Hepatocyte (in vitro differentiated cells): Measurements from ENCODE around the gene CCDC197. TPM values are rescaled to one million over a fixed set of nuclear protein-coding genes. Genes with fewer than 3 reads are reported as not detected.

Experiments
- DNase-seq: peaks from one replicate; pipeline ENCODE4 v3.0.0-alpha.2; 2016; ENCODE audit warnings: low spot score
- H2AFZ ChIP-seq: fragments of 200-600 bp; sonication (generic); 2 replicates; pipeline ENCODE4 v1.6.0; 2016; ENCODE audit warnings: antibody characterized with exemption, mild to moderate bottlenecking
- H3K27ac ChIP-seq: fragments of 200-600 bp; sonication (generic); 2 replicates; pipeline ENCODE4 v1.5.1; 2016; ENCODE audit warnings: mild to moderate bottlenecking
- H3K27me3 ChIP-seq: fragments of 200-600 bp; sonication (generic); 2 replicates; pipeline ENCODE4 v1.6.1; 2016
- H3K36me3 ChIP-seq: fragments of 200-600 bp; sonication (generic); replicated peaks from 2 replicates; pipeline ENCODE4 v1.5.1; 2016; ENCODE audit warnings: low read depth; ENCODE audit not compliant: insufficient read depth
- H3K4me1 ChIP-seq: fragments of 200-600 bp; sonication (generic); 2 replicates; pipeline ENCODE4 v1.5.1; 2016; ENCODE audit warnings: mild to moderate bottlenecking, moderate library complexity; ENCODE audit not compliant: insufficient read depth
- H3K4me2 ChIP-seq: fragments of 200-600 bp; sonication (generic); 2 replicates; pipeline ENCODE4 v1.6.0; 2016
- H3K4me3 ChIP-seq: fragments of 200-600 bp; sonication (generic); 2 replicates; pipeline ENCODE4 v1.5.1; 2016; ENCODE audit warnings: mild to moderate bottlenecking
- H3K79me2 ChIP-seq: fragments of 200-600 bp; sonication (generic); 2 replicates; pipeline ENCODE4 v1.6.0; 2017; ENCODE audit warnings: mild to moderate bottlenecking
- H3K9me2 ChIP-seq: fragments of 200-600 bp; sonication (generic); replicated peaks from 2 replicates; pipeline ENCODE4 v1.6.0; 2017; ENCODE audit warnings: mild to moderate bottlenecking; ENCODE audit not compliant: insufficient read depth
- H3K9me3 ChIP-seq: fragments of 200-600 bp; sonication (generic); 2 replicates; pipeline ENCODE4 v1.5.1; 2016; ENCODE audit warnings: low read depth, mild to moderate bottlenecking
- H4K20me1 ChIP-seq: fragments of 200-600 bp; sonication (generic); 2 replicates; pipeline ENCODE4 v1.6.0; 2016; ENCODE audit warnings: mild to moderate bottlenecking; ENCODE audit not compliant: insufficient read depth, poor library complexity, severe bottlenecking
- CTCF ChIP-seq: fragments of 200-600 bp; sonication (generic); IDR thresholded peaks from 2 replicates; pipeline ENCODE4 v1.5.1; 2016; ENCODE audit warnings: antibody characterized with exemption, mild to moderate bottlenecking; ENCODE audit not compliant: poor library complexity
- EZH2 ChIP-seq: fragments of 200-600 bp; sonication (generic); IDR thresholded peaks from 2 replicates; pipeline ENCODE4 v1.6.1; 2016; ENCODE audit warnings: antibody characterized with exemption, mild to moderate bottlenecking, borderline replicate concordance
- EZH2phosphoT487 ChIP-seq: fragments of 200-600 bp; sonication (generic); IDR thresholded peaks from one replicate; pipeline ENCODE4 v1.6.1; 2018; ENCODE audit warnings: antibody characterized with exemption, mild to moderate bottlenecking, low read depth, moderate library complexity; ENCODE audit not compliant: unreplicated experiment, severe bottlenecking
- WGBS: methylation state at CpG from one replicate; pipeline ENCODE4 v1.1.6; 2016; ENCODE audit warnings: low lambda C conversion rate; ENCODE audit errors: missing lambda C conversion rate; 5-methylcytosine and 5-hydroxymethylcytosine counted together
- polyA plus RNA-seq: library from polyadenylated mRNA; unstranded; fragments of >200 nt; fragmentation: Nextera tagmentation; extraction: Ambion mirVana; gene quantifications from 2 replicates; pipeline ENCODE4 v1.2.1, GENCODE V29; 2016
- total RNA-seq: library from RNA; depleted of rRNA; stranded (reverse); fragments of >200 nt; gene quantifications from 2 replicates; pipeline ENCODE4 v1.2.3, GENCODE V29; 2014

The CCDC197 gene
- total and polyA plus RNA-seq, 2 experiments from 2014 or later = not detected

GRCh38 chr14:94054401-94054800 is 57.3 kb downstream of the CCDC197 start:
- H3K36me3 ChIP-seq = peaks cover under 1% of the 10 kb centered on the region
- H3K27me3 ChIP-seq = no peaks in the 10 kb centered on the region
- no peaks in the 10 kb centered on the region for H3K9me3 ChIP-seq
- no peak overlapping the region for H3K4me2 ChIP-seq
- peaks cover 2% of the 10 kb centered on the region for H4K20me1 ChIP-seq
- no peak overlapping the region for H3K27ac ChIP-seq
- no peak overlapping the region for H3K4me3 ChIP-seq
- H3K79me2 ChIP-seq = peaks cover 5% of the 10 kb centered on the region
- H3K4me1 ChIP-seq = peaks cover 6% of the 10 kb centered on the region
- H3K9me2 ChIP-seq = no peaks in the 10 kb centered on the region
- H2AFZ ChIP-seq = no peak overlapping the region
- no peak for DNase-seq
- TF ChIP-seq EZH2 (no peak), EZH2phosphoT487 (no peak), CTCF (no peak)
- 95% methylated on average over 1 of the region's 1 CpG for WGBS

- no peak overlapping the region for H2AFZ ChIP-seq
- no peaks in the 10 kb centered on the region for H3K27me3 ChIP-seq
- no peak overlapping the region for H3K4me3 ChIP-seq
- WGBS = 93% methylated on average over 7 of the region's 7 CpGs
- peaks cover 6% of the 10 kb centered on the region for H3K36me3 ChIP-seq
- no peaks in the 10 kb centered on the region for H3K9me2 ChIP-seq
- no peaks in the 10 kb centered on the region for H3K9me3 ChIP-seq
- H3K4me1 ChIP-seq = peaks cover 6% of the 10 kb centered on the region
- peaks cover 2% of the 10 kb centered on the region for H4K20me1 ChIP-seq
- TF ChIP-seq EZH2 (no peak), CTCF (no peak), EZH2phosphoT487 (no peak)
- H3K27ac ChIP-seq = no peak overlapping the region
- H3K79me2 ChIP-seq = peaks cover 10% of the 10 kb centered on the region
- DNase-seq = no peak
- no peak overlapping the region for H3K4me2 ChIP-seq
Observed at GRCh38 chr14:94054936-94055335, 57.8 kb downstream of the CCDC197 start.

- 97% methylated on average over 6 of the region's 6 CpGs for WGBS
- Histone ChIP-seq H4K20me1 (peaks cover 2% of the 10 kb centered on the region), H3K27me3 (no peaks in the 10 kb centered on the region), H3K79me2 (peaks cover 29% of the 10 kb centered on the region), H3K36me3 (peaks cover 7% of the 10 kb centered on the region), H3K9me3 (no peaks in the 10 kb centered on the region), H3K4me2 (no peak overlapping the region), H3K4me3 (no peak overlapping the region), H2AFZ (no peak overlapping the region), H3K4me1 (peaks cover 6% of the 10 kb centered on the region), H3K9me2 (no peaks in the 10 kb centered on the region), H3K27ac (no peak overlapping the region)
- TF ChIP-seq EZH2phosphoT487 (no peak), CTCF (no peak), EZH2 (no peak)
- no peak for DNase-seq
Observed at GRCh38 chr14:94056579-94057308, 59.6 kb downstream of the CCDC197 start.
